Measurements from ENCODE around the gene EEF1A1.
"Not testable (repeated sequence)": the region's sequence is repeated elsewhere in the genome, so short reads cannot be mapped to it uniquely, and the experiment has no call there.

Gene EEF1A1

DNA sequence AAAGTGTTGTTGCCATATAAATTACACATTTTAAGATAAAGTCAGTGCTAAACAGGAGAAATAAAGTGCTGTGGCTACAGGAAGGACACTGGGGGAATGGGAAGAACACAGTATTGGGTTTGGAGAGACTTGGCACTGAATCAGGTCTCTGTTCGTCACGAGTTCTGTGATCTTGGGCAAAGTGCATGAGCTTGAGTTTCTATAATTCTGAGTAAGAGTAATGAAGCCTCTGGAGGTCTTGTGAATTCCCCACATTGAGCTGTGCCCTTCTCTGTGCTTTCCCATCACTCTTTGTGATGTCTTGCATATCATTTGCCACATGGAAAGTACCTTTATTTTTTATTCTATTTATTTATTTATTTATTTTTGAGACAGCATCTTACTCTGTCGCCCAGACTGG is 16.8 kb upstream of the EEF1A1 start:
- DNase-seq (ENCODE audit: low read depth), result no peak

GRCh38 chr6:73534628-73535027 is 13.8 kb upstream of the EEF1A1 start:
- DNase-seq (ENCODE audit: low read depth), result no peak

DNA sequence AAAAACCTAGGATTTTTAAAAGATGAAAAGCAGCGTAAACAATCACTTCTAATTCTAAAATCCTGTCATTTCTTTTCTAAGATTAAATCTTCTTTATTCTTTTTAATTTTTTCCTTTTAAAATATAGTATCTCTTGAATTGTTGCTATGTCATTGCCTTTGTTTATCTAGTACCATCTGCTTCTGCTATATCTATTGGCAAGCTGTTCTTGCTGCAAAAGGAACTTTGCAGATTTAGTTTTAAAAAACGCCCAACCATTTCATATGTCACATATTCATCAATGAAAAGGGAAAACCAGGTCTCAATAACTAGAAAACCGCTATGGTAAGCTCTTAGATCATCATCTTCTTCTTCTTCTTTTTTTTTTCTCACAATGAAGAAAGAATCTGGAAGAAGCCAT is 11.5 kb upstream of the EEF1A1 start:
- DNase-seq (ENCODE audit: low read depth), result peak; percentile 24

DNA sequence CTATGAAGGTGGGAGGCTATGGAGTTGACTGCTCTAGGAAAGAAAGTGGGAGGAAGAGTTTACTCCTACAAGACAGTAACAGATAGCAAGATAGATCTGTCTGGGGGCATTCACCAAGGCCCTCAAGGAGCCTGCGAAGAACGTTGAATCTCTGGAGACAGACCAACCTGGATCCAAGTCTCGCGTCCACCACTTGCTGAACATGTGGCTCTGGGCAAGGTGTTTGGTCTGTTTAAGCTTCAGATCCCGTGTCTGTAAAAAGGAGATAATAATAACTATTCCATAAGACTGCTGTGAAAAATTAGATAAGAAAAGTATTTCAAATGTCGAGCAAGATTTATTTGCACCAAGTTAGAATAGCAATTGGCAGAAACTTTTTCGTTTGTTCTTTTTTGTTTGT is 8.1 kb upstream of the EEF1A1 start:
- DNase-seq (ENCODE audit: low read depth), result no peak

- peak; percentile 59 for DNase-seq (ENCODE audit: low read depth)
Observed at GRCh38 chr6:73525546-73526330, 4.9 kb upstream of the EEF1A1 start.

DNA sequence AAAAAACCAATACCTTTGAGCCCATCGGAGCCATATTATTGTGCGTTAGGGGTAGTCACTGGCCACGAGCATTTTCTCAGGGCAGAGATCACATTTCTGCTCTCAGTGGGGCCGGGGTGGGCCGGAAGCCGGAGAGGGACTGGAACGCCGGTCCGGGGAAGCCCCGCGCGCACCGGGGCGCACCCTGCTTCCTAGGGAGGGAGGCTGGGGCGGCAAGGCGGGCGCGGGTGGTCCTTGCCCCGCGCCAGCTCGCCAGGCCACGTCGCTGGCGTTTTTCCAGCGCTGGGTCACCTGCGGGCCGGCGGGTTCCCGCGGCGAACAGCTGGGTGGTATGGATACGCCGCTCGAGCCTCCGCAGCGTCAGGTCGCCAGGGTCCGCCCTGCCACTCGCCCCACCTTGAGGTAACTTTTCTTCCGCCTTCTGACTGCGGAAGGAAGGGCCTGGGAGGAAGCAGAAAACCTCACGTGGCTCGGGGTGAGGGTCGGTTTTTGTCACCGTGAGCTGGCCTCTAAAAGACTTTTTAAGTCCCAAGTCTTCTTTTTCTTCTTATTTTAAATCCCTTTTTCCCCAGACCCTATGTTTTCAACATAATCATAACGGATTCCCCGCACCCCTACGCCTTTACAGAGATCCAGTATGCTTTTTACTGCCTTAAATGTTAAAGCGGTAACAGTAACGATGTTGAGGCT is 2.7 kb upstream of the EEF1A1 start:
- DNase-seq (ENCODE audit: low read depth), result peak; percentile 43

GRCh38 chr6:73521351-73521985 is 636 bp upstream of the EEF1A1 start:
- DNase-seq (ENCODE audit: low read depth), result peak; percentile 83

- peak; percentile 79 for DNase-seq (ENCODE audit: low read depth)
Observed at GRCh38 chr6:73519926-73520687, 725 bp downstream of the EEF1A1 start.

DNA sequence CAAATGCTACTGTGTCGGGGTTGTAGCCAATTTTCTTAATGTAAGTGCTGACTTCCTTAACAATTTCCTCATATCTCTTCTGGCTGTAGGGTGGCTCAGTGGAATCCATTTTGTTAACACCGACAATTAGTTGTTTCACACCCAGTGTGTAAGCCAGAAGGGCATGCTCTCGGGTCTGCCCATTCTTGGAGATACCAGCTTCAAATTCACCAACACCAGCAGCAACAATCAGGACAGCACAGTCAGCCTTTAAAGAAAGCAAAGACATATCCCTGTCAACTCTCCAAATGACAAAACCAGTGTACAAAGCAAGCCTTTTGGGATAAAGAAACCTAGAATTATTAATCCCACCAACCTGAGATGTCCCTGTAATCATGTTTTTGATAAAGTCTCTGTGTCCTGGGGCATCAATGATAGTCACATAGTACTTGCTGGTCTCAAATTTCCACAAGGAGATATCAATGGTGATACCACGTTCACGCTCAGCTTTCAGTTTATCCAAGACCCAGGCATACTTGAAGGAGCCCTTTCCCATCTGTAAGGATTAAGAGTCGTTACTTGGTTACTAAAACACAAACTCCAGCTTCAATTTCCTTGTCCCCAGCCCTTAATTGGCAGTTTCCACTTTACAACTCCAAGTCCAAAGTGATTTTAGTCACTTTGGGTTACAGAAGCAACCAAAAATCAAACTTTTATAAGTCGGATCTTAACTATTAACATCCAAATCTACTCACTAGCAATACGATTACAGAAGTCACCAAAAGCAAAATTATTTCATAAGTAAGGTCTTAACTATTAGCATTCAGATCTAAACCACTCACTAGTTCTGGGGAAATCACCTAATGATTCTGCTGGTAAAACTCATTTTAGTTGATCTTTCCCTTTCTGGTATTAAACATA is 1.6 kb downstream of the EEF1A1 start:
- DNase-seq (ENCODE audit: low read depth), result not testable (repeated sequence)

- DNase-seq (ENCODE audit: low read depth), result peak; percentile 46
Observed at GRCh38 chr6:73518100-73518981, 2.5 kb downstream of the EEF1A1 start.

GRCh38 chr6:73516514-73517489 is 4.0 kb downstream of the EEF1A1 start:
- DNase-seq (ENCODE audit: low read depth), result peak; percentile 57

GRCh38 chr6:73515204-73515655 is 5.6 kb downstream of the EEF1A1 start:
- DNase-seq (ENCODE audit: low read depth), result peak; percentile 15

GRCh38 chr6:73514746-73515110 is 6.1 kb downstream of the EEF1A1 start:
- peak; percentile 23 for DNase-seq (ENCODE audit: low read depth)

- no peak for DNase-seq (ENCODE audit: low read depth)
Observed at GRCh38 chr6:73513496-73513854, 7.4 kb downstream of the EEF1A1 start.

DNA sequence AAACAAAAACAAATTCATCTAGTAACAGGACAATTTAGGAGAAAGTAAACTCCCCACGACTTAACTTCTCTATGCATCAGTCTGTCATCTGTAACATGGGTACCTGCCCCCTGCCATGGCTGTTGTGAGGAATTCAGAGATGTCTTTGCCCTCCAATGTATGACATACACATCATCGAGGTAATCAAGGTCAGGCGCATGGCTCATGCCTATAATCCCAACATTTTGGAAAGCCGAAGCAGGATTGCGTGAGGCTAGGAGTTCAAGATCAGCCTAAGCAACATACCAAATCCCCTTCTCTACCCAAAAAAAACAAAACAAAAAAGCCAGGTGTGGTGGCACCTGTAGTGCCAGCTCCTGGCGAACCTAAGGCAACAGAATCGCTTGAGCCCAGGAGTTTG is 9.0 kb downstream of the EEF1A1 start:
- no peak for DNase-seq (ENCODE audit: low read depth)

DNA sequence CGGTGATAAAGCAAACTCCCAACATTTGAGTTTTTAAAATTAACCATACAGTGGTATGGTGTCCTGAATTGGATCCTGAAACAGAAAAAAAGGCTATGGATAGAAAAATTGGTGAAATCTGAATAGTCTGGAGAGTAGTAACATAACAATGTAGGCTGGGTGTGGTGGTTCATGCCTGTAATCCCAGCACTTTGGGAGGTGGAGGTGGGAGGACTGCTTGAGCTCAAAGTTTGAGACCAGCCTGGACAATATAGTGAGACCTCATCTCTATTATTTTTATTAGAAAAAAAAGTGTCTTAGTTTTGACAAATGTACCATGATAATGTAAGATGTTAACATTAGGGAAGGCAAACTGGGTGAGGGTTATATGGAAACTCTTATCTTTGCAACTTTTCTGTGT is 11.0 kb downstream of the EEF1A1 start:
- no peak for DNase-seq (ENCODE audit: low read depth)

- DNase-seq (ENCODE audit: low read depth), result no peak
Observed at GRCh38 chr6:73508776-73509175, 12.1 kb downstream of the EEF1A1 start.

GRCh38 chr6:73506246-73506645 is 14.6 kb downstream of the EEF1A1 start:
- no peak for DNase-seq (ENCODE audit: low read depth)

GRCh38 chr6:73505705-73506104 is 15.1 kb downstream of the EEF1A1 start:
- DNase-seq (ENCODE audit: low read depth), result peak; percentile 52
